HG02943 (cell line): Measurements from ENCODE around the gene MYO18A.
"Not testable (repeated sequence)": the region's sequence is repeated elsewhere in the genome, so short reads cannot be mapped to it uniquely, and the experiment has no call there.

ENCODE experiments used
- ATAC-seq: cut with Tn5 transposase; IDR thresholded peaks from one replicate; pipeline ENCODE4 v1.9.1; 2021; ENCODE audit warnings: mild to moderate bottlenecking, low read depth, moderate library complexity; ENCODE audit not compliant: unreplicated experiment

The MYO18A gene

DNA sequence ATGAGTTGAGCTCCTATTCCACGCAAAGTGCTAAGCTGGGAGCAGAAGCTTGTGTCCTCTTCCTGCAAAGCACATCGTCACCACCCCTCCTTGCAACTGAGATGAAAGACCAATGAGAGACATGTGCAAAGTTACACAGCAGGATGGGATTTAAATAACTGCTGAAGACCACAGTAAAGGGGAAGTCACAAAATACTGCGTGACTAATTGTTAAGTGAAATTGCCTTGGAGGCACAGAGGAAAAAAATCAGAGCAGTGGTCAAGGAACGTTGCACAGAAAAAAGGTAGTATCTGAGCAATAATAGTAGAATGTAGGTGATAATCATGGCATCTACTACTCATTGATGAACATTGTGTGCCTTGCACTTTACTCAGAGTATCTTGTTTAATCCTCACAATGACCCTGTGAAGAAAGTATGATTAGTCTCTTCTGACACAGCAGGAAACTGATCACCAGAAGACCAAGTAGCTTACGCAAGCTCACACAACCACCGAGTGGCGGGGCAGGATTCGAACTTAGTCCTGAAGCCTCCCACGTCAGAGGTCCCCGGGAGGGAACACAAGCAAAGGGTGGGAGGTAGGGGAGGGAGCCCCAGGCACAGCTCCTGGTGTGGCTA, 15.4 kb upstream of the MYO18A start:
- no peak for ATAC-seq

DNA sequence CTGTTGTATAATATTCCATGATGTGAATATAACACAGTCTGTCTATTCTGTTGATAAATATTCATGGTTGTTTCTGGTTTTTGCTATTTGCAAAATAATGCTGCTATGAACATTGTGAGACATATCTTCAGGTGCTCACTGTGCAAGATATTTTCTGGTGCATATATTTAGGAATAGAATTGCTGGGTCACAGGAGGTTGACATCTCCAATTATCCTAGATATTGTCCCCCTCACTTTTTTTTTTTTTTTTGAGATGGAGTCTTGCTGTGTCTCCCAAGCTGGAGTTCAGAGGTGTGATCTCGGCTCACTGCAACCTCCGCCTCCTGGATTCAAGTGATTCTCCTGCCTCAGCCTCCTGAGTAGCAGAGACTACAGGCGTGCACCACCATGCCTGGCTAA, 14.5 kb upstream of the MYO18A start:
- no peak for ATAC-seq

DNA sequence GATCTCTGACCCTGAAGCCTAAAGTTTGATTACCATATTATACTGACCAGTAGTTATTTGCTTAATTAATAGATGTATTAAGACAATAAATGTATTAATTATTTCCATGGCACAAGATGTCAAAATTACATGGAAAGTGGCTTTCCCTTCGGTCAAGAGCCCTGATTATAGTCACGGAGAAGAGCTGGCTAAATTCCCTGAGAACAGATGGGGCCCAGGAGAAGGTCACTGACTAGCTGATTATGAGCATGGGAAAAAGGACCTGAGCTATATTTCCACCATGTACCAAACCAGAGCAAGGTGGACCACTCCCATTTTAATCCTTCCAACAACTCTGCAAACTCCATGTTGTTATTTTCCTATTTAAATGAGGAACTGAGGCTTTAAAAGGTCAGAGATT, 12.9 kb upstream of the MYO18A start:
- no peak for ATAC-seq

DNA sequence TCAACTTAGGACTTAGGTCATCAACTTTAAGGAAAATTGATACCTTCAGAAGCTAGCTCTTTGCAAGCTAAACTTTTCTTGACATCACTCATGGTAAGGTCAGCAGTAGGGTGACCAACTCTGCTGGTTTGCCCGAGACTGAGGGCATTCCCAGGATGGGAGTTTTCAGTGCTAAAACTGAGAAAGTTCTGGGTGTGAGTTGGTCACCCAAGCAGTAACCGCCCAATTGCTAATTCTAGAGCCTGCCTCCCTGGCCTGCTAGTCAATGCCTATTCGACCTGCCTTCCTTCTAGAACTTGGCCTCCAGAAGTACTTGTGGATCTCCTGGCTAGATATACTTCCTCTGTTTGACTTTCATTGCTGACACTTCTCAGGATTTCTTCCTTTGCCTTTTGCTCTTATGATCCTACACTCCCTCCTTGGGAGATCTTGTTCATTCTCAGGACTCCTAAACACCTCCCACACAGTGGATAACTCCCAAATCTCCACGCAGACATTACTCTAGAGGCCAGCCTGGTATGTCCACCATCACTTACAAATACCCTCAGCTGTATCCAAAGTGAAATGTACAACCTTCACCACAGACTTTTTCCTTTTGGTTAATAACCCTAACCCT, 10.5 kb upstream of the MYO18A start:
- no peak for ATAC-seq

DNA sequence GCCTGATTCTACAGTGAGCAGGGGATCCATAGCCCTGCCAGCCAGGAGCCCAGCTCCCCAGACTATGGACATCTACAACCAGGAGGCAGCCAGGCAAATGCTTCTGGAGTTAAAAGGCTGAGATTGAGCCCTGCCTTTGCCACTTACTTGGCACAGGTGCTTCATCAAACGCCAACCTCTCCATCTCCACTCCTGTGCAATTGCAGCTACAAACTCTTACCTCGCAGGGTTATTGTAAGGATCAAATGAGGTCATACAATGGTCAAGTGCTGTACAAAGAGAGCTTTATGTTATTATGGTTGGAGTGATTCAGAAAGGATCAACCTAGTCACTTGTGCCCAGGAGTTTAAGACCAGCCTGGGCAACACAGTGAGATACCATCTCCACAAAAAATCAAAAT, 9.8 kb upstream of the MYO18A start:
- ATAC-seq = no peak

DNA sequence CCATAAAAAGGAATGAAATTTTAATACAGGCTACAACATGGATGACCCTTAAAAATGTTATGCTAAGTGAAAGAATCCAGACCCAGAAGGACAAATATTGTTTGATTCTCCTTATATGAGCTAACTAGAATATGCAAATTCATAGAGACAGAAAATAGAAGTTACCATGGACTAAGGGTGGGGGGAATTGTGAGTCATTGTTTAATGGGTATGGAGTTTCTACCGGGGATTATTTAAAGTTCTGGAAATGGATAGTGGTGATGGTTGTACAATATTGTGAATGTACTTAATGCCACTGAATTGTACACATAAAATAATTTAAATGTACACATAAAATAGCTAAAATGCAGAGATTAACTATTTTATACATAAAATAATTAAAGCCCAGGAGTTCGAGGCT, 9.2 kb upstream of the MYO18A start:
- ATAC-seq = no peak

DNA sequence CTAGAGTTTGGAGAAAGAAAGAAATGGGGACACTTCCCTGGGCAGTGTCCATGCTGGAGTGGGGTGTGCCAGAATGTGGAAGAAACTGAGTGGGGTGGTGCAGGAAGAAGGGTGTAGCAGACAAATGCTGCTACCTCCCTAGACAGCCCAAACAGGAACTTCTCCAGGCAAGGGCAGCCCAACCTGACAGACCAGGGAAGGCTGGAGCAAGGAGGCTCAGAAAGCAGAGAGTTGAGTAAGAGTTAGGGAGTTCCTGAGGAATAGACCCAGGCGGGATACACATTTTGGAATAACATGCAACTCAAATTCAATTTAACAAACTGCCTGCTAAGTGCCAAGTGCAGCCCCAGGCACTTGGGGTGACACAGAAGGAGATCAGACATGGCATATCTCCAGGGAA, 1.0 kb upstream of the MYO18A start:
- ATAC-seq = no peak

DNA sequence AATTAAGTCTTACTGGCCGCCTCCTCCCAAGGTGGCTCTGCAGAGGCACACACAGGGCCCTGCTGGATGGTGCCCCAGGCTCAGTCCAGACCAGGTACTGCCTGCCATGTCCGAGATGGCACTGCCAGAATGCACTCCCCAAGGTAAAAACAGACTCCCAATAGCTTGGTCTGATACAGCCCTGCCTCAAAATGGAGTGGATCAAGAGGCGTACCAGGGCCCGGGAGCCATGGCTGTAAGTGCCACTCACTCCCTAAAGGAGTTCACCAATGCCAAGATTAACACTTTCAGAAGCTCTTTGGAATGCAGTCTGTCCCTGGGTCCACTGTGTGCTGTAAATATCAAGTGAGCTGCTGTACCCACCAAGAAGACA, 576 bp upstream of the MYO18A start:
- ATAC-seq = no peak

DNA sequence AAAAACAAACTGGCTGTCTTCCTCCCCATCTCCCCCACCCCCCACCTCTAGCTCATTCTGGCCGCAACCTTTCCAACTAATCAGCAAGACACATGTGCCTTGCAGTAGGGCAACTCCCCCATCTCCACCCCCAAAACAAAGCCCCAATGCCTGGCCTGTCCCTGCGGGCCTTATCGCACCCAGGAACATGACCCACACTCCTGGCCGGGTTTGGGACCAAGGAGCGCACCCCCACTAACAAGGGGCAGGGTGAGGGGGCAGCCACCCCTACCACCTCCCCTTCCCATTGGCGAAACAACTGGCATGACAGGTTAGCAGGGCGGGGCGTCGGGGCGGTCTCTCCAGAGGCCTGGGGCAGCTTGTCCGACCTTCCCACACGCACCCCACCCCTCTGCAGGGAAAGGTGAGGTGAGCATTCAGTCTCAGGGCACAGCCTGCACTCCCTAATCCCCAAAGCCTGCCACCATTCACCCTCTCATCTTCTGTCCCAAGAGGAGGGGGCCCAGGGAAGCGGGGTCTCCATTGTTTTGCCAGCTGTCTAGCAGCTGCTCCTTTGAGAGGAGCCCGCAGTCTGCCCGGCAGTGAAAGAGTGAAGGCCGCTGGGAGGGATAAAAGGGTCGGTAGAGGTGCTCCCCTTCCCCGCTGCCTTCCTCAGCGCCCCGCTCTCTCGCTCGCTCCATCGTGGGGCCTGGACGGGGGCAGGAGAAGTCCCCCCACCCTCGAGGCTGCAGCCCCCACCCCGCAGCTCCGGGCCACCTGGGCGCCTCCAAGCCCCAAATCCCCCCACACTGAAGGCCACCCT, 765 bp downstream of the MYO18A start:
- no peak for ATAC-seq

DNA sequence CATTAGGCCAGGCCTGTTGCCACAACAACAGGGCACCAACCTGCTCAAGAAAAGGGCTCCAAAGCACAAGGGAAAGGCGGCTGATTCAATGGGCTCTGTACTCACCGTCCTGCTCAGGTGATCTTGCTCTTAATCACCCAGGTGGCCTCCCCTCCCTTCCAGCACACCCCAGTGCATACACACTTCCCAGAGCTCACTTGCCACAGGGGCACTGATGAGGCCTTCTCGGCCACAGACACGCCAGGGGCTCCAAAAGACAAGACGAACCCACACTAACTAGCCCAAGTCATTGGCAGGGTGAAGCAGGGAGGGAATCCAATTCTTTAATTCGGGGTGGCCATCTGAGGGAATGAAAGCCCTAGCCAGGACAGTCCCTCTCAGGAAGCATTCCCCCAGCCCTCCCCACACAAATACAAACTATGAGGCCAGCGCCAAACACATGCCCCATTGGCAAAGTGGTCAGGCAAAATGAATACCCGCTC, 1.4 kb downstream of the MYO18A start:
- no peak for ATAC-seq

DNA sequence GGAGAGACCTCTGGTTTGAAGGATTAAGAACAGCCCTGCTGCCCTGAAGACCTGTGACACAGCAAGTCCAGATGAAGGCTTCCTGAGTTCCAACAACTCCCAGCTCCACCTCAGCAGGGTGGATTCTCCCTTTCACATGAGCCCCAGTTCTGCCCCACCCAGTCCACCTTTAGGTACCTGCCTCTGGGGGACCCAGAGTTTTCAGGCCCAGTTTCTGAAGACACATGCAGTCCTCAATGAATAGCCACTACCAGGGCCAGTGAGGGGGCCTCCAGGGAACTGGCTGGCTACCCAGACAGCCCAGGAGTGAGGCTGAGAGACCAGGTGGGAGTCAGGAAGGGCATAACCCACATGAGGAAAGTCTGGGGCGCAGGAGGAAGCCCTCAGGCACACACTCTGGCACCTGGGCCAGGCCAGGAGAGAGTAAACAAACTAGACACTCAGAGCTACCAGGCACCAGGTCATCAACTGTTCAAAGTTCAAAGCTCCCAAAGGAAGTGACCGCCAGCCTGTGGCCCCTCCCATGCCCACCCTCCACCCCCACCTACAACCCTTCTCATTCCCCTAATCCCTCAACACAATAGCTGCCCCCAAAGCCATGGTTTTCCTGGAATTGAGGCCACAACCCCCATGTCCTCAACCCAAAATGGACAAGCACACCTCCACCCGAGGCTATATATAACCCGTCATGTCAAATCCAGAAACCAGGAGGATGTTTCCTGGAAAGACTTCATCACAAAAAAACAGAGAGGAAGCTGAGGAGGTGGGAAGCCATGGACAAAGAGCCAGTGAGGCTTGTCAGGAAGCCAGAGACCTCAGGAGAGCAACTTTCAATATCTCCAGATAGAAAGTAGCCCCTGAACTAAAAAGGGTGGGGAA, 2.1 kb downstream of the MYO18A start:
- no peak for ATAC-seq

DNA sequence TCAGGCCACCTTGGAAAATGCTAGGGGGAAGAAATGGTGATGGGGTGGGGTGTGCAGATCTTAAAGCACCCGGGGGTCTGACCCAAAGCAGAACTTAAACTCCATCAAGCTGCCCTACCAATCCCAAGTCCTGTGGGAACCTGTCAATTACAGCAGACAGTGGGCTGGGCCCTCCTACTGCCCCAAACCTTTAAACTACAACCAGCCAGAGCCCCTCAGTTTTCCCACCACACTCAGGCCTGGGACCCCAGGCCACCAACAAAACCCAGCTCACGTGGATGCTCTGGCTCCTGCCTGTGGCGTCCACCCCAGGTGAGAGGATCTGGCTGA, 2.7 kb downstream of the MYO18A start:
- no peak for ATAC-seq

DNA sequence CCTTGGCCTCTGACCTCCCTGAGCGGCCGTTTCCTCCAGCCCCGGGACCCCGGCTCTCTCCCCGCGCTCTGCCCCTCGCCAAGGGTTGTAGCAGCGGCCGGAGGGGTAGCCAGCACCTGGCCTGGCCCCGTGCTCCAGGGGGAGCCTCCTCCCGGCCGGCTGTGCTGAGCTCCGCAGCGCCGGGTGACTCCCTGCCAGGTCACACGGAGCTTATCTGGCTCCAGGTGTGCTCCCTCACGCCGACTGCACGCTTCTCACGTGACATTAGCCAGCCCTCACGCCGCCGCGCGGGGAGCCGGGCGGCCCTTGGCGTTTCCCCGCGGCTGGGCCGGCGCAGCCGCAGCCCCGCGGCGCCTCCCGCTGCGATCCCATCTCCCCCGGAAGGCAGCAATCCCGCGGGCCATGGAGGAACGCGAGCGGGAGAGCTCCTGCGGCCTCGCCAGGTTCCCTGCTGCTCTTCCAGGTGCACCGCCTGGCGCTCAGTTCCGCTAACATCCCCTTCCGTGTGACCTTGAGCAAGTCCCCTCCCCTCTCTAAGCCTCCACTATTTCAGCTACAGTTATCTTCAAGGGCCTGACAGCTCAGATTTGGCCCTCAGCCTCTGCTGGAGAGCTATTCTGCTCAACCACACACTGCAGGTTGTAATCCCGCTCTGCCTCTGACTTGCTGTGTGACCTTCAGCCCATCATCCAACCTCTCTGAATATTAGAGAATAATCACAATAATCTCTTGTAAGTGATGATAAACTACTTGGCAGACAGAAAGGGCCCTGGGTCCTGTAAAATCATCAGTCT, 3.4 kb downstream of the MYO18A start:
- ATAC-seq = no peak

DNA sequence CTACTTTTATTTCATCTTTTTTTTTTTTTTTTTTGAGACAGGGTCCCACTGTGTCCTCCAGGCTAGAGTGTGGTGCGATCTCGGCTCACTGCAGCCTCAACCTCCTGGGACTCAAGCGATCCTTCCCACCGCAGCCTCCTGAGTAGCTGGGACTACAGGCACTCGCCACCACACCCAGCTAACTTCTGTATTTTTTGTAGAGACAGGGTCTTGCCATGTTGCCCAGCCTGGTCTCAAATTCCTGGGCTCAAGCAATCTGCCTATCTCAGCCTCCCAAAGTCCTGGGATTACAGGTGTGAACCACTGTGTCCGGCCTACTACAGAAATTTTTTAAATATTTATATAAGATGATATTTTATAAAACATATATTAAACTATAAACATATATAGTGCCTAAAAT, 4.8 kb downstream of the MYO18A start:
- ATAC-seq = no peak

DNA sequence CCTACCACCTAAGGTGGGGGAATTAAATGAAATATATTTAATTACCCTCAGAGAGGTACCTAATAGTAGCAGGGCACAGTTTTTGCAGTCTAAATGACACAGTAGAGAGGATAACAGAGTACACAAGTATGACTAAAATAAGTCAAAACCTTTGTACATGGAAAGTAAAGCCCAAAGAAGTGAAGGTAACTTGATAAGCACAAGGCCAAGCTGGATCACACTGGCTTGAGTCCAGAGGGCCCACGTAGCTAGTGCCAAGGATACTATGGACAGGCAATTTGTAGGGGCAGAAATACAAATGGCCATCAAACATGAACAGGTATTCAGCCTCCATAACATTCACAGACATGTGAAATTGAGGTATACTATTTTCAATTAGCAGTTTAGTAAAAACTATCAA, 7.6 kb downstream of the MYO18A start:
- no peak for ATAC-seq

DNA sequence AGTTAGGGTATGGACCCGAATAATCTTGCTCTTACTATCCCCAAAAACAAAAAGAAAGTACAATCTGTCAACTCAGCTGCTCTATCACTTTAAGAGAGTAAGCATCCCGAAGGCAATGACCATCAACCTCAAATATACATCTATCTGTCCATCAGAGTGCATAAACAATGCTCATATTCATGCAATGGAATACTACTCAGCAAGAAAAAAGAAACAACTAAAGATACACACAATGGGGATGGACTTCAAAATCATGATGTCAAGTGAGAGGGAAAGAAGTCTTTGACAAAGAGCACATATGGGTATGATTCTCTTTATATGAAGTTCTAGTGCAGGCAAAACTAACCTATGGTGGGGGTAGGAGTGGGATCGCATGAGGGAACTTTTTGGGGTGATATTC, 9.5 kb downstream of the MYO18A start:
- no peak for ATAC-seq

DNA sequence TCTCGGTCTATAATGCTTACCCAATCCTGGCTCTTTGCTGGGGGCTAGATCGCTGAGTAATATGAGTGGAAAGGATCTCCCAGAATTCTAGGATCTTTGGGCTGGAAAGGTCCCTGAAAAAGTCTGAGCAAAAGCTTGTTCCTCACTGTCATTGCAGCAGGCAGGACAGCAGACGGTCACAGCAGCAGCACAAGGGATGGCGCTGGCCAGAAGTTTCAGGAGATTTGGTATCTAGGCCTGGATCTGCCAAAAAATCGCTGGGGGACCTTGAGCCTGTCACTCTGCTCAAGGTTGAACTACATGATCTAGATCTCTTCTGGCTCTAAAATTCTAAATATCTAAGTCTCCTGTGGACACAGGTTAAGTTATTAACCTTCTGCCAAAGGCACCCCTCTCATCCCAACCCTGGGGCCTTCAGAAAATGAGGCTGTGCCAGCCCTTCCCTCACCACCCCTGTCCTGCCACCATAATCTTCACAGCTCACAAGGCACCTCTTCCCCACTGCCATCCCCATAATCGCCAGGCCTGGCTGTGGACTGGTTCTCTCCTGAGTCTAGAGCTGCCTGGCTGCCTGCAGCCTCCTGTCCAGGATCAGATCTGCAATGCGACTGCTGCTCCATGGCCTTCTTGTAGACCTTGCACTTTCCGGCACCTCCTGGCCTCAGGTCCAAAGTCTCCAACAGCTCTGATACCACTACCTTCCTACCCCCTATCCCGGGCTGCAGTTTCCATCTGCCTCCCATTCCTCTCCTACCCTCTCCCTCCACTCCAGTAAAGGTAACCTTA, 10.2 kb downstream of the MYO18A start:
- no peak for ATAC-seq

DNA sequence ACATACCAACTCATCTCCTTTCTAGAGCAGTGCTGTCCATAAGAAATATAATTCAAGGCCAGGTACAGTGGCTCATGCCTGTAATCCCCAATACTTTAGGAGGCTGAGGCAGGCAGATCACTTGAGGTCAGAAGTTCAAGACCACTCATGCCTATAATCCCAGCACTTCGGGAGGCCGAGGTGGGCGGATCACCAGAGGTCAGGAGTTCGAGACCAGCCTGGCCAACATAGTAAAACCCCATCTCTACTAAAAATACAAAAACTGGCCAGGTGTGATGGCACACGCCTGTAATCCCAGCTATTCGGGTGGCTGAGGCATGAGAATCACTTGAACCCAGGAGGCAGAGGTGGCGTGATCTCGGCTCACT, 11.5 kb downstream of the MYO18A start:
- ATAC-seq = not testable (repeated sequence)

DNA sequence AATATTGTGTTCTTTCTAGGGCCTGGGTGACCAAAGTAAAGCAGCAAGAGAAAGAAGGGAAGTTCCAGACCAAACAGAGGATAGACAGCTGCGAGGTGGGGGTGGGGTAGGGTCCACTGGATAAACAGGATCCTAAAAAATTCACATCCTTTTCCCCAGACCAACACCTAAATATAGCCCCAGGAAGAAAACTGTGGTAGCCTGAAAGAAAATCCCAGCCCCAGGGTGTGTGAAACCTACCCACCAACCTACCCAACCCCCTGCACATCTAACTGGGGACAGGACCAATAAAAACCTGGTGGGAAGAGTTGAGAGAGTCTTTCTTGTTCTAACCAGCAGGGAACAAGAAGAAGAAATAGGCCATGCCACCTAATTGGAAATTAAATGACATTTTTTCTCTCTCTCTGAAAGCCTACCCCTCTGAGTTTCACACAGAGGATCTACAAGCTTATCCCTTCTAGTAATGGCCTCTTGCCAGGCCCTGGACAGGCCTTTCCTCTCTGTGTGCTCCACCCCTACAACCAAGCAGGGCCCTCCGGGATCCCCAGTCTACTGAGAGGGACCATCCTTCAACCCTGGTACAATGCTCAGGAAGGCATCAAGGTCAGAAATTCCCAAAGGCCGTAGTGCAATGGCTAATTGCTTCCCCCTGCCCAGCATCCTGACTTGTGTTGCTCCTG, 12.0 kb downstream of the MYO18A start:
- no peak for ATAC-seq
